ENCODE measurements around the gene OR10H1. TPM values are rescaled to one million over a fixed set of nuclear protein-coding genes. Genes with fewer than 3 reads are reported as not detected.

The OR10H1 gene
- total and polyA plus RNA-seq, 9 of the 15 experiments (the other 6 are each of a cell fraction or from before 2014, with no cell fraction given), result not detected

GRCh38 chr19:15825753-15826152, 10.3 kb upstream of the OR10H1 start (continued):
- TF ChIP-seq ZNF398 (CRISPR knock-in tag; IDR thresholded peaks at IDR 0.05) (no peak), ZNF121 (CRISPR knock-in tag; conservative IDR thresholded peaks at IDR 0.05) (no peak), PCBP2 (IDR thresholded peaks at IDR 0.05; ENCODE audit: low read depth, low read length, poor library complexity, severe bottlenecking) (no peak), CXXC5 (CRISPR knock-in tag; IDR thresholded peaks at IDR 0.05) (peak; percentile 86), CREBBP (IDR thresholded peaks at IDR 0.05; ENCODE audit: low read depth, low read length) (no peak), ZNF347 (CRISPR knock-in tag; IDR thresholded peaks at IDR 0.05; ENCODE audit: low read depth) (0 out of 2 replicates have a peak, but pooled peaks have one; percentile 26), DPF2 (IDR thresholded peaks at IDR 0.05) (no peak), DEAF1 (CRISPR knock-in tag; IDR thresholded peaks at IDR 0.05) (no peak), IRF2 (CRISPR knock-in tag; IDR thresholded peaks at IDR 0.05) (no peak), PTTG1 (tag; IDR thresholded peaks at IDR 0.05; ENCODE audit: low read depth) (peak; percentile 95), ZBTB49 (CRISPR knock-in tag; IDR thresholded peaks at IDR 0.05; ENCODE audit: borderline replicate concordance) (no peak), ZNF583 (CRISPR knock-in tag; IDR thresholded peaks at IDR 0.05) (peak; percentile 95), JUND (IDR thresholded peaks at IDR 0.05; ENCODE audit: borderline replicate concordance, low read depth, low read length) (no peak), JUND (tag; IDR thresholded peaks at IDR 0.05; ENCODE audit: borderline replicate concordance, low read depth, low read length) (0 out of 3 replicates have a peak, but pooled peaks have one; percentile 17), DLX4 (CRISPR knock-in tag; IDR thresholded peaks at IDR 0.05) (no peak), TEAD2 (tag; IDR thresholded peaks at IDR 0.05) (peak; percentile 79), TAF1 (IDR thresholded peaks at IDR 0.05; ENCODE audit: control insufficient read depth, extremely low read depth, insufficient read depth, low read length, severe bottlenecking) (no peak), HDGF (IDR thresholded peaks at IDR 0.05) (no peak), NR3C1 (CRISPR knock-in tag; IDR thresholded peaks at IDR 0.05) (no peak), KLF6 (CRISPR knock-in tag; IDR thresholded peaks at IDR 0.05; ENCODE audit: borderline replicate concordance) (peak; percentile 93), KAT8 (IDR thresholded peaks at IDR 0.05; ENCODE audit: low read depth) (no peak), ZBTB9 (CRISPR knock-in tag; IDR thresholded peaks at IDR 0.05) (peak; percentile 80)
